H1 (cell line): Measurements from ENCODE around the gene MUC16. TPM values are rescaled to one million over a fixed set of nuclear protein-coding genes. Genes with fewer than 3 reads are reported as not detected.

ENCODE experiments used
- BCL11A ChIP-seq, 2 experiments: IDR thresholded peaks; one replicate each; pipeline ENCODE4 v1.6.1; 2011; ENCODE audit warnings: low read depth in 2 of 2, low read length in 2 of 2, mild to moderate bottlenecking in 2 of 2
- CTBP2 ChIP-seq: IDR thresholded peaks from 2 replicates; pipeline ENCODE4 v1.7.0; 2011; ENCODE audit warnings: borderline replicate concordance, mild to moderate bottlenecking, moderate library complexity, mixed read lengths, low read length; ENCODE audit not compliant: insufficient read depth, insufficient read length
- JUN ChIP-seq: IDR thresholded peaks from 2 replicates; pipeline ENCODE4 v1.6.1; 2011; ENCODE audit warnings: low read depth, mild to moderate bottlenecking, improper control_type of control experiment, low read length
- RFX5 ChIP-seq: IDR thresholded peaks from 2 replicates; pipeline ENCODE4 v1.6.1; 2011; ENCODE audit warnings: low read depth, low read length, improper control_type of control experiment, borderline replicate concordance
- SIX5 ChIP-seq: IDR thresholded peaks from 2 replicates; pipeline ENCODE4 v1.6.1; 2011; ENCODE audit warnings: mild to moderate bottlenecking, low read depth, low read length
- TCF12 ChIP-seq: IDR thresholded peaks from 2 replicates; pipeline ENCODE4 v1.6.1; 2011; ENCODE audit warnings: low read depth, mild to moderate bottlenecking, low read length
- polyA plus RNA-seq, 7 experiments: library from polyadenylated mRNA; depleted of rRNA in 3 of 7; stranded (reverse) in 5 of 7; unstranded in 2 of 7; fragments of >200 nt in 5 of 7; fragments of 200-250 nt in 2 of 7; gene quantifications; 1 replicate in 5 of 7; 2 replicates in 1 of 7; 4 replicates in 1 of 7; pipeline versions ENCODE4 v1.2.1 to v1.2.3, GENCODE V29; 2011 to 2013; ENCODE audit warnings: missing spikeins in 2 of 7, mixed read lengths in 2 of 7
- total RNA-seq: library from RNA; stranded (reverse); fragmentation: NEBNext Ultra II Directional; extraction: Animal tissue kit (Norgen Biotek cat#: 25700); gene quantifications from 2 replicates; pipeline ENCODE4 v1.2.1, GENCODE V29; 2021

Gene MUC16
- total and polyA plus RNA-seq, 2 of the 8 experiments (the other 6 are each of a cell fraction or from before 2014, with no cell fraction given), result 0.17 to 0.60 TPM

- TF ChIP-seq SIX5, result no peak
- no peak for TF ChIP-seq BCL11A (IDR thresholded peaks at IDR 0.05; ENCODE audit: low read depth in 2 of 2, low read length in 2 of 2)
- no peak for TF ChIP-seq TCF12
- TF ChIP-seq CTBP2, result no peak
- no peak for TF ChIP-seq RFX5
- no peak for TF ChIP-seq JUN
- TF ChIP-seq, all 59 proteins: peak for 0
Observed at GRCh38 chr19:9043524-9043923, 33.3 kb upstream of the MUC16 start (continued).
